GM12891 (cell line): ENCODE results near the gene STX3.

Experiments used
- POLR2A ChIP-seq: IDR thresholded peaks from 2 replicates; pipeline ENCODE4 v1.6.1; 2011; ENCODE audit warnings: low read depth, low read length, control low read depth
- POLR2AphosphoS5 ChIP-seq: IDR thresholded peaks from 2 replicates; pipeline ENCODE4 v1.6.1; 2011; ENCODE audit warnings: low read depth, low read length, control low read depth
- SPI1 ChIP-seq: IDR thresholded peaks from 2 replicates; pipeline ENCODE4 v1.6.1; 2011; ENCODE audit warnings: low read depth, low read length, control low read depth
- TAF1 ChIP-seq: IDR thresholded peaks from 2 replicates; pipeline ENCODE4 v1.6.1; 2011; ENCODE audit warnings: low read depth, low read length, control low read depth

DNA sequence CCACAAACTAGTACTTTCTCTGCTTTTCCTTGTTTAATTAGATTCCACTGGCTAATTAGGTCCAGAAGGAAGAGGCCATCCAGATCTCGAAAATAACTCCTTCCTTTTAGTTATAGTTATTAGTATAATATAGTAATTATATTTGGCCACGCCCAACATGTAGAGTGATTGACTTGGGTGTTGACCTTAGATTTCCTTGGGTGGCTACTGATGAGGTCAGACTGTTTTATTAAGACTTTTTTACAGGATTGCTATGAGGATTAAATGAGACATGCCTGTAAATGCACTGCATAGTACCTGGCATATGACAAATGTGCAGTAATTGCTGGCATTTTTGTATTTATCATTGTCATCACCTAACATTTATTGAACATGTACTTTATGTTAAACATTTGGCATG lies 26.9 kb downstream of the STX3 start:
- TF ChIP-seq POLR2AphosphoS5, result no peak
- no peak for TF ChIP-seq POLR2A
- TF ChIP-seq TAF1, result no peak
- TF ChIP-seq SPI1, result no peak
